HepG2 (cell line): Measurements from ENCODE around the gene DRAP1. TPM values are rescaled to one million over a fixed set of nuclear protein-coding genes. Genes with fewer than 3 reads are reported as not detected.
A peak's percentile ranks its signal among the peaks of the same experiment; 100 is the strongest.

Source experiments
- CHCHD3 ChIP-seq: sonication (generic); formaldehyde crosslinking; IDR thresholded peaks from 2 replicates; pipeline ENCODE4 v1.8.0; 2022; ENCODE audit warnings: mild to moderate bottlenecking, missing genetic modification reagents, moderate library complexity
- GZF1 ChIP-seq: sonication (generic); formaldehyde crosslinking; IDR thresholded peaks from 2 replicates; pipeline ENCODE4 v1.5.1; 2020; ENCODE audit warnings: mild to moderate bottlenecking, missing genetic modification reagents
- HNF4G ChIP-seq, 2 experiments: sonication (generic) in 1 of 2; formaldehyde crosslinking in 1 of 2; IDR thresholded peaks; 2 replicates each; pipeline versions ENCODE4 v1.4.0 to v1.6.1; 2011 to 2020; ENCODE audit warnings: borderline replicate concordance in 2 of 2, low read depth in 2 of 2, mild to moderate bottlenecking in 2 of 2, low read length in 1 of 2, missing genetic modification reagents in 1 of 2, moderate library complexity in 1 of 2
- JUN ChIP-seq: sonication (generic); formaldehyde crosslinking; IDR thresholded peaks from 2 replicates; pipeline ENCODE4 v1.4.0; 2020; ENCODE audit warnings: mild to moderate bottlenecking, missing genetic modification reagents
- KDM6A ChIP-seq: IDR thresholded peaks from 2 replicates; pipeline ENCODE4 v1.6.1; 2016; ENCODE audit warnings: low read depth
- NFYB ChIP-seq: sonication (generic); formaldehyde crosslinking; IDR thresholded peaks from 2 replicates; pipeline ENCODE4 v1.4.0; 2020; ENCODE audit warnings: missing genetic modification reagents
- NONO ChIP-seq, 2 experiments: fragments of 450-650 bp in 1 of 2; sonication (generic) in 1 of 2; formaldehyde crosslinking in 1 of 2; IDR thresholded peaks in 1 of 2; conservative IDR thresholded peaks in 1 of 2; 2 replicates each; pipeline versions ENCODE4 v1.6.1 to v1.8.0; 2017 to 2022; ENCODE audit warnings: mild to moderate bottlenecking in 1 of 2, missing genetic modification reagents in 1 of 2, moderate library complexity in 1 of 2
- SETDB1 ChIP-seq: sonication (generic); formaldehyde crosslinking; IDR thresholded peaks from 2 replicates; pipeline ENCODE4 v1.5.1; 2020; ENCODE audit warnings: missing genetic modification reagents, mild to moderate bottlenecking, borderline replicate concordance
- TAF15 ChIP-seq: fragments of 200-400 bp; formaldehyde crosslinking; IDR thresholded peaks from one replicate; pipeline ENCODE4 v1.6.1; 2018; ENCODE audit warnings: mild to moderate bottlenecking, low read depth, low read length; ENCODE audit not compliant: poor library complexity, severe bottlenecking
- TRIM24 ChIP-seq: sonication (generic); formaldehyde crosslinking; IDR thresholded peaks from 2 replicates; pipeline ENCODE4 v1.8.0; 2022; ENCODE audit warnings: mild to moderate bottlenecking, missing genetic modification reagents
- ZMYM4 ChIP-seq: sonication (generic); formaldehyde crosslinking; IDR thresholded peaks from 2 replicates; pipeline ENCODE4 v1.8.1; 2023; ENCODE audit warnings: mild to moderate bottlenecking, missing genetic modification reagents
- ZNF251 ChIP-seq: sonication (generic); formaldehyde crosslinking; IDR thresholded peaks from 2 replicates; pipeline ENCODE4 v1.9.0; 2021; ENCODE audit warnings: mild to moderate bottlenecking, missing genetic modification reagents
- ZNF30 ChIP-seq: sonication (generic); formaldehyde crosslinking; IDR thresholded peaks from 2 replicates; pipeline ENCODE4 v1.5.0; 2020; ENCODE audit warnings: mild to moderate bottlenecking, missing genetic modification reagents
- ZNF530 ChIP-seq: sonication (generic); formaldehyde crosslinking; IDR thresholded peaks from 2 replicates; pipeline ENCODE4 v1.5.0; 2020; ENCODE audit warnings: low read depth, mild to moderate bottlenecking, missing genetic modification reagents
- ZNF572 ChIP-seq: sonication (generic); formaldehyde crosslinking; IDR thresholded peaks from 2 replicates; pipeline ENCODE4 v1.5.1; 2020; ENCODE audit warnings: mild to moderate bottlenecking, missing genetic modification reagents
- ZNF816 ChIP-seq: sonication (generic); formaldehyde crosslinking; IDR thresholded peaks from 2 replicates; pipeline ENCODE4 v1.8.0; 2022; ENCODE audit warnings: missing genetic modification reagents, mild to moderate bottlenecking, borderline replicate concordance
- ZNF83 ChIP-seq: sonication (generic); formaldehyde crosslinking; IDR thresholded peaks from 2 replicates; pipeline ENCODE4 v1.4.0; 2020; ENCODE audit warnings: missing genetic modification reagents, mild to moderate bottlenecking, borderline replicate concordance
- ZNF850 ChIP-seq: sonication (generic); formaldehyde crosslinking; conservative IDR thresholded peaks from 2 replicates; pipeline ENCODE4 v1.9.0; 2021; ENCODE audit warnings: mild to moderate bottlenecking, missing genetic modification reagents
- ZNF879 ChIP-seq: sonication (generic); formaldehyde crosslinking; IDR thresholded peaks from 2 replicates; pipeline ENCODE4 v1.8.1; 2023; ENCODE audit warnings: missing genetic modification reagents
- ZSCAN29 ChIP-seq: sonication (generic); formaldehyde crosslinking; conservative IDR thresholded peaks from 2 replicates; pipeline ENCODE4 v1.4.0; 2020; ENCODE audit warnings: mild to moderate bottlenecking, missing genetic modification reagents
- polyA plus RNA-seq, 8 experiments: library from polyadenylated mRNA; depleted of rRNA in 3 of 8; stranded (reverse) in 7 of 8; unstranded in 1 of 8; fragments of >200 nt; fragmentation: Illumina TruSeq in 4 of 8; extraction: Trizol in 4 of 8; gene quantifications; 2 replicates each; pipeline versions ENCODE4 v1.2.1 to v1.2.3, GENCODE V29; 2011 to 2016; ENCODE audit warnings: low read depth in 4 of 8, missing spikeins in 1 of 8, mixed read lengths in 1 of 8; ENCODE audit not compliant: insufficient read depth in 1 of 8
- total RNA-seq, 5 experiments: library from RNA; depleted of rRNA; stranded (reverse); fragments of >200 nt; fragmentation: Illumina TruSeq; extraction: Trizol; gene quantifications; 2 replicates each; pipeline ENCODE4 v1.2.3, GENCODE V29; 2016; ENCODE audit warnings: low read depth in 1 of 5
- TF ChIP-seq, protein P1 (sequence below): sonication (generic); formaldehyde crosslinking; IDR thresholded peaks from 2 replicates; pipeline ENCODE4 v1.4.0; 2020; ENCODE audit warnings: mild to moderate bottlenecking, missing genetic modification reagents
- TF ChIP-seq, protein P2 (sequence below): sonication (generic); formaldehyde crosslinking; IDR thresholded peaks from 2 replicates; pipeline ENCODE4 v1.8.1; 2023; ENCODE audit warnings: missing genetic modification reagents, mild to moderate bottlenecking, borderline replicate concordance
- TF ChIP-seq, protein P3 (sequence below): sonication (generic); formaldehyde crosslinking; IDR thresholded peaks from 2 replicates; pipeline ENCODE4 v1.4.0; 2020; ENCODE audit warnings: missing genetic modification reagents
- TF ChIP-seq, protein P4 (sequence below): sonication (generic); formaldehyde crosslinking; IDR thresholded peaks from 2 replicates; pipeline ENCODE4 v1.4.0; 2020; ENCODE audit warnings: missing genetic modification reagents

DRAP1 gene
- total and polyA plus RNA-seq, 2 of the 13 experiments (the other 11 are each of a cell fraction or from before 2014, with no cell fraction given) = 46.8 to 52.3 TPM

DNA sequence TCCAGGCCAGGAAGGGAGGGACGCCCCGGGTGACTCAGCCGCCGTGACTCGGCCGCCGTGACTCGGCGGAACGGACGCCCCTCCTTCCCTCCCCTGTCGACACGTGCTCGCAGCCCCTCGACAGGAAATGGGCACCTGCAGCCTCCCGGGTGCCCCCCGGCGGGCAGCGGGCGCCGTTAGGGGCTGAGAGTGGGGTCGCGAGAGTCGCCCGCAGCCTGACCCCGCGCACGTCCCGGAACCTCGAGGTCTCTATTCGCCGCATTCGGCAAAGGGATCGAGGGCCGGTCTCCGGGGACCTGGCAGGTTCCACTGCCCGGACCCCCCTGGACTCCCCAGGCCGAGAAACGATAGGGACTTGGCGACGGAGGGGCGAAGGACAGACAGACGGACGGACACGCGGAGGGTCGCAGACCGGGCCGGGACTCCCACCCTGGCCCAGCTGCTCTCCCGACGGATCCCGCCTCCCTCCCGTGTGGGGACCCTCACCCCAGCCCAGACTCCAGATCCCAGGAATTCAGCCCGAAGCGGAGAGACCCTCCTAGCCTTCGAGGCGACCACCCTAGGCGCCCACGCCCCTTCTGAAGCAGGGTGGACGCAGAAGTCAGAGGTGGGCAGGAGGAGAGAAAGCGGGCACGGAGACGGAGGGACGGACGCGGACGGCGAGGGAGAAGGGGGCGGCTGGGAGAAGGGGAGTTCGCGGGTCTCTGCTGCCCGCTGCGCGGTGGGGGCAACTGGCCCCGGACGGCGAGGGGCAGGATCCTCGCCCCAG, 19.7 kb upstream of the DRAP1 start (continued):
- TF ChIP-seq CHCHD3 (CRISPR knock-in tag) (no peak), HNF4G (IDR thresholded peaks at IDR 0.05; ENCODE audit: borderline replicate concordance, low read depth, low read length) (no peak), HNF4G (CRISPR knock-in tag; IDR thresholded peaks at IDR 0.05; ENCODE audit: borderline replicate concordance, low read depth) (no peak), NONO (IDR thresholded peaks at IDR 0.05) (no peak), NONO (CRISPR knock-in tag; conservative IDR thresholded peaks at IDR 0.05) (peak; percentile 60; the same call in 1 of the 2 replicates), JUN (CRISPR knock-in tag) (no peak), ZNF850 (no peak; the same call in 1 of the 2 replicates), ZNF83 (CRISPR knock-in tag) (no peak), ZNF879 (peak; percentile 70; the same call in 1 of the 2 replicates), ZSCAN29 (CRISPR knock-in tag) (no peak), ZNF251 (CRISPR knock-in tag) (no peak), SETDB1 (no peak), ZNF530 (CRISPR knock-in tag) (no peak), GZF1 (CRISPR knock-in tag) (peak; percentile 52; the same call in 1 of the 2 replicates), TAF15 (no peak), NFYB (CRISPR knock-in tag) (no peak), TRIM24 (CRISPR knock-in tag) (0 out of 2 replicates have a peak, but pooled peaks have one; percentile 46), ZNF30 (CRISPR knock-in tag) (peak; percentile 79; the same call in 1 of the 2 replicates), KDM6A (CRISPR knock-in tag) (no peak), ZMYM4 (CRISPR knock-in tag) (peak; percentile 39; the same call in 1 of the 2 replicates), ZNF816 (CRISPR knock-in tag) (no peak; the same call in 1 of the 2 replicates), ZNF572 (CRISPR knock-in tag) (no peak)
- TF ChIP-seq, protein P1, sequence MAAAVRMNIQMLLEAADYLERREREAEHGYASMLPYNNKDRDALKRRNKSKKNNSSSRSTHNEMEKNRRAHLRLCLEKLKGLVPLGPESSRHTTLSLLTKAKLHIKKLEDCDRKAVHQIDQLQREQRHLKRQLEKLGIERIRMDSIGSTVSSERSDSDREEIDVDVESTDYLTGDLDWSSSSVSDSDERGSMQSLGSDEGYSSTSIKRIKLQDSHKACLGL (CRISPR knock-in tag) = peak; percentile 91
- TF ChIP-seq, protein P2, sequence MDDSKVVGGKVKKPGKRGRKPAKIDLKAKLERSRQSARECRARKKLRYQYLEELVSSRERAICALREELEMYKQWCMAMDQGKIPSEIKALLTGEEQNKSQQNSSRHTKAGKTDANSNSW (CRISPR knock-in tag) = no peak
- TF ChIP-seq, protein P3, sequence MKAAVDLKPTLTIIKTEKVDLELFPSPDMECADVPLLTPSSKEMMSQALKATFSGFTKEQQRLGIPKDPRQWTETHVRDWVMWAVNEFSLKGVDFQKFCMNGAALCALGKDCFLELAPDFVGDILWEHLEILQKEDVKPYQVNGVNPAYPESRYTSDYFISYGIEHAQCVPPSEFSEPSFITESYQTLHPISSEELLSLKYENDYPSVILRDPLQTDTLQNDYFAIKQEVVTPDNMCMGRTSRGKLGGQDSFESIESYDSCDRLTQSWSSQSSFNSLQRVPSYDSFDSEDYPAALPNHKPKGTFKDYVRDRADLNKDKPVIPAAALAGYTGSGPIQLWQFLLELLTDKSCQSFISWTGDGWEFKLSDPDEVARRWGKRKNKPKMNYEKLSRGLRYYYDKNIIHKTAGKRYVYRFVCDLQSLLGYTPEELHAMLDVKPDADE = no peak
- TF ChIP-seq, protein P4, sequence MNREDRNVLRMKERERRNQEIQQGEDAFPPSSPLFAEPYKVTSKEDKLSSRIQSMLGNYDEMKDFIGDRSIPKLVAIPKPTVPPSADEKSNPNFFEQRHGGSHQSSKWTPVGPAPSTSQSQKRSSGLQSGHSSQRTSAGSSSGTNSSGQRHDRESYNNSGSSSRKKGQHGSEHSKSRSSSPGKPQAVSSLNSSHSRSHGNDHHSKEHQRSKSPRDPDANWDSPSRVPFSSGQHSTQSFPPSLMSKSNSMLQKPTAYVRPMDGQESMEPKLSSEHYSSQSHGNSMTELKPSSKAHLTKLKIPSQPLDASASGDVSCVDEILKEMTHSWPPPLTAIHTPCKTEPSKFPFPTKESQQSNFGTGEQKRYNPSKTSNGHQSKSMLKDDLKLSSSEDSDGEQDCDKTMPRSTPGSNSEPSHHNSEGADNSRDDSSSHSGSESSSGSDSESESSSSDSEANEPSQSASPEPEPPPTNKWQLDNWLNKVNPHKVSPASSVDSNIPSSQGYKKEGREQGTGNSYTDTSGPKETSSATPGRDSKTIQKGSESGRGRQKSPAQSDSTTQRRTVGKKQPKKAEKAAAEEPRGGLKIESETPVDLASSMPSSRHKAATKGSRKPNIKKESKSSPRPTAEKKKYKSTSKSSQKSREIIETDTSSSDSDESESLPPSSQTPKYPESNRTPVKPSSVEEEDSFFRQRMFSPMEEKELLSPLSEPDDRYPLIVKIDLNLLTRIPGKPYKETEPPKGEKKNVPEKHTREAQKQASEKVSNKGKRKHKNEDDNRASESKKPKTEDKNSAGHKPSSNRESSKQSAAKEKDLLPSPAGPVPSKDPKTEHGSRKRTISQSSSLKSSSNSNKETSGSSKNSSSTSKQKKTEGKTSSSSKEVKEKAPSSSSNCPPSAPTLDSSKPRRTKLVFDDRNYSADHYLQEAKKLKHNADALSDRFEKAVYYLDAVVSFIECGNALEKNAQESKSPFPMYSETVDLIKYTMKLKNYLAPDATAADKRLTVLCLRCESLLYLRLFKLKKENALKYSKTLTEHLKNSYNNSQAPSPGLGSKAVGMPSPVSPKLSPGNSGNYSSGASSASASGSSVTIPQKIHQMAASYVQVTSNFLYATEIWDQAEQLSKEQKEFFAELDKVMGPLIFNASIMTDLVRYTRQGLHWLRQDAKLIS (CRISPR knock-in tag) = no peak; the same call in 1 of the 2 replicates
